ENCODE data around the gene SCAF8.
A peak's percentile ranks its signal among the peaks of the same experiment; 100 is the strongest.

SCAF8 gene

DNA sequence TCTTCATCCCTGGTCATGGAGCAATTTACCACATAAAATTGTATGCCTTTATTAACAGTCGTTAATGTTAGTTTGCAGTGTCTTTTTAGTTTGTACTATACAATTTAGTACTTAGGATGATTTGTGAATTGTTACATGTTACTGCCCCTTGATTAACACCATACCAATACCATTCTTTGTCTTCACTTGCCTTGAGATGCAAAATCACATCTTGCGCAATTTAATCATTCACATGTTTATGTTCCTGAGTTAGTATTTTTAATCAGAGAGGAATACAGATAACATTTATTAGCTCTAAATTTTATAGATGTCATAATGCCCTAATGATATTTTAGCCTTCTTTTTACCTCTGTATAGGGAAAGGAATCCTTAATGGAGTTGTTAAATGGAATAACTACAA is 114.1 kb downstream of the SCAF8 start:
- DNase-seq: no peak

DNA sequence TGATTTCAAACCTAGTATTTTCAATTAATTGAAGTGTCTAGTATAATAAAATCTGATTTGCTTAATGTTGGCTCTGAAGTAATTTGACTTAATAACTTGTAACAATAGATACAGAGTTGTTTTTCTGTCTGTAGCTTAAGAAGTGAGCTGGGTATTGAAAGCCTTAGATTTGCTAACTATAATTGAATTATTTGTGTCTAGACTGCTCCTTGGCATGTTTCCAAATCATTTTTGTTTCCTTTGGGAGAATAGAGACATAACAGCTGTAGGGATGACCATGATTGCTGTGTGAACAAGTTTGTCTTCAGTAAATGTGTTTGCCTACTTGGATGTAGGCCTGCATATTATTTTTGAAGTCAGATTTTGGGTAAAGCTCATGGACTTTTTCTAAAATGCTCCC is 115.4 kb downstream of the SCAF8 start:
- no peak for DNase-seq

DNA sequence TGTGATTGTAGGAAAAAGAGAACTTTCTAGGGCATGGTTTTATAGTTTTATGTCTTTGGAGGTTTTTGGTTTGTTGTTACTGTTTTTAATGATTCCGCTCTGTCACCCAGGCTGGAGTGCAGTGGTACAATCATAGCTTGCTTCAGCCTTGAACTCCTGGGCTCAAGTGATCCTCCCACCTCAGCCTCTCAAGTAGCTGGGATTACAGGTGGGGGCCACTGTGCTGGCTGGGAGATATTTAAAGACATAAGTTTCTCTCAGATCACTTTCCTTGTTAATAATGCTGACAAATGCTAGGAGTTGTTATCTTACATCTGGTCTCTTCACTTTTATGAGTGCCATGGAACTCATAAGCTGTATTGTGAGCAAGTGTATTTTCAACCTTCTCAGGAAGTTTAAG is 116.3 kb downstream of the SCAF8 start:
- DNase-seq: no peak

DNA sequence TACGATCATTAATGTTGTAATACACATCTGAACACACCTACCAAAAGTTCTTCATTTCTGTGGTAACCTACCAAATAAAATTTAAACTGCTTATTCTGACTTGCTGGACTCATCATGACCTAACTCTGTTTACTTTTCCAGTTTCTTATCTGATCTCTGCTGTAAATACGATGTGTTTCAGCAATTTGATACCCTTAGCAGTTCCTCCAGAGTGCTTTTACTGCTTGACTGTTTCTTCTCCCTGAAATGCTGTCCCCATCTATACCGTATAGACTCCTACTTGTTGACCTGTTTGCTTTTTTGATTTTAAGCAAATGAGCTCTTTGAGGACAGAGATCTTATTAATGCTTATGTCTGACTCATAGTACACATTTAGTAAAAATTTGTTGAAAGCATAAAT is 119.5 kb downstream of the SCAF8 start:
- DNase-seq: no peak

DNA sequence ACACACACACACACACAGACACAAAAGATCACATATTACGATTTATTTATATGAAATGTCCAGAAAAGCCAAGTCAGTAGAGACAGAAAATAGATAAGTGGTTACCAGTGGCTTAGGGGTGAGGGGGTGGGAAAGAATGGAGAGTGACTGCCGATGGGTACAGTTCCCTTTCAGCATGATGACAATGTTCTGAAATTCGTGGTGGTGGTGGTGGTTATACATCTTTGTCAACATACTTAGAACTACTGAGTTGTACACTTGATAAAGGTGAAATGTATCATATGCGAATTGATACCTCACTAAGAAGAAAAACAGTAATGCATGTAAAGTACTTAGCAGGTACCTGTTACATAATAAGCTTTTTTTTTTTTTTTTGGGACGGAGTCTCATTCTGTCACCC is 124.3 kb downstream of the SCAF8 start:
- no peak for DNase-seq

DNA sequence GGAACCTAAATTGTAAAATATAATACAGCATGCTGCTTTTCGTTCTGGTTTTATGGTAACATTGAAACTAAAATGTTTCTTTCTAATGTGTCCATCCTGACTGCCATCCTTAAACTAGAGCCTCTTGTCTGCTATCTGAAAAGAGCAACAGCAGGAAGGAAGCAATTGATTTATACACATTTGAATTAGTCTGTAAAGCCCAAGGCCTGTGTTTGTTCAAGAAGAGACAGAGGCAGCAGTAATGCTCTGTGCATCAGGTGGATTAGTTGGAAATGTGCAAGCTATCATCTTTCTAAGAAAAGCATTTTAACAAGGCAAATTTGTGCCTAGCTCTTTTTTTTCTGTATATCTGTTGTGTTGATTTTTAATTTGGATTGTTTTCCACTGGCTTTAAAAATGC is 128.6 kb downstream of the SCAF8 start:
- DNase-seq: no peak

DNA sequence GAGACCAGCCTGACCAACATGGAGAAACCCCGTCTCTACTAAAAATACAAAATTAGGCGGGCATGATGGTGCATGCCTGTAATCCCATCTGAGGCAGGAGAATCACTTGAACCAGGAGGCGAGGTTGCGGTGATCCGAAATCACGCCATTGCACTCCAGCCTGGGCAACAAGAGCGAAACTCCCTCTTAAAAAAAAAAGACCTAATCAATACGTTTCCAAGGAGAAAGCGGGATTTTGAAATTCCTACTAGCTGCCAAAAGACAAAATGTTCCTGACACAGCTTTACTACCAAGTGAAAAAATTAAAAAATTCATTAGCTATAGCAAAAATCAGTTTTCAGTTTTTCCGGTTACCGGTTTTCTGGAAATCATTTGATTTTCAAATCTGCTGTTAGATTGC is 129.3 kb downstream of the SCAF8 start:
- no peak for DNase-seq

DNA sequence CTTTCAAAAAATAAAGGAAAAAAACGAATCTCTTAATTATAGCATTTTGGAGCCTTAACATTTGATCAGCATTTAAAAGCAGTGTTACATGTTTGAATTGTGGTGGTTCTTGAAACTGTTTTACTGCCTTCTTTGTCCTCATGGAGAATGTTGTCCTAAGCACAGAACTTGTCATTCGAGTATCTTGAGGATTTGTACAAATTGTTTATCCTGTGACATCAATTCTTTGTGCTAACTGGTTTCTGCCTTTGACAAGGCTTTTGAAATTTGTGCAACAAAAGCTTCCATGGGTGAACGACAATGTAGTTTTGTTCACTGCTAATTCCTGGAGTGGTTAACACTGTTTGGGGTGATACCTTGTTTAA is 130.8 kb downstream of the SCAF8 start:
- no peak for DNase-seq

DNA sequence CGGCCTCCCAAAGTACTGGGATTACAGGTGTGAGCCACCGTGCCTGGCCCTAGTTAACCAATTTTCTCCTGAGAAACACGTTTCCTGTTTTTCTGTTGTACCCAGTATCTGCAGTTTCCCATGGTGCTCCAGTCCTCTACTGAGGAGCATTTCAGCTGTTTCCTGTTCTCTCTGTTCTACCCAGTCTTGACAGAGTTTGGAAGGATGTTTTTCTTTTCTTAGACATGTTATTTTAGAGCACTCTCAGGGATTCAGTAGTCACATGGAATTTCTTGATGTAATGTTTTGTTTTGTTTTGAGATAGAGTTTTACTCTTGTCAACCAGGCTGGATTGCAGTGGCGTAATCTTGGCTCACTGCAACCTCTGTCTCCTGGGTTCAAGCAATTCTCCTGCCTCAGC is 132.1 kb downstream of the SCAF8 start:
- no peak for DNase-seq

DNA sequence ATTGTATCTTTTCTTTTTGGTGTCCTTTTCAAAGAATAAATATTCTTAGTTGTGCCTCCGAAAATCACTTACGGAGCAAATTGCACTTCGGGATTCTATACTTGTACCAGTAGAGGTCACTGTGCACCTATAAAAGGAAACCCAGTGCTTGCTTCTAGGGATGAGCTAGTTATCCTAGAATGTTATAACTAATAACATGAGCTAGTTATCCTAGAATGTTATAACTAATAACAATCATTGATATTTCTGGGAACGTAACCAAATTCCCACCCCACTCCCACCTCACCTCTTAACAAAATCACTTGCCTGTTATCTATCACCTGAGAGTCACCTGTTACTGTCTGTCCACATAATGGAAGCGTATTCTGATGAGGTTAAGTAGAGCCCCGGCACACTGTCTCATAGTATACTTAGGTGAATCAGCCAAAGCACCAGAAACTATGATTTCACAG is 135.0 kb downstream of the SCAF8 start:
- peak; percentile 83 for DNase-seq

DNA sequence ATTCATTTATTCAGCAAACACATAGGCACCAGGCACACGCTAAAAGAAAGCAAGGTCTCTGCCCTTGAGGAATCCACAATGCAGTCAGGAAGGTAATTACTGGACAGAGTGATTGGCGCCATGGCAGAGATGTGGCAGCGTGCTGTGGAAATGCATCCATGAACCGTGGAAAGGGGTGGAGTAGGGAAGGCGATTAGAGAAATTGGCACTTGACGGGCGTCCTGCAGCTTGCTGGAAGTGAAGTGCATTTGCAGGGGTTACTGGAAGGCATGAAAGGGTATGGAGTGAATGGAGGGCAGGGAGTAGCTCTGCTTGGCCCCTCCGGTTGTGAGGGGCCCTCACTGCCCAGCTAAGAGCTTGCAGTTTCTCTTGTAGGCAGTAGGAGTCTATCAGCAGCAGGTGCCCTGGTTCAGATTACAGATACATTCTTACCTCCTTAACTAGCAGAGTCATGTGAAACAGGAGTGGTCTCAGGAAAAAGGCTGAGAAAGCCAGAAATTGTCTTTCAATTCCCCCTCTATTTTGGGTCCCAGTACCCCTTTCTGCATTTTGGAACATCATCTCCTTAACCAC is 139.4 kb downstream of the SCAF8 start:
- DNase-seq: no peak

DNA sequence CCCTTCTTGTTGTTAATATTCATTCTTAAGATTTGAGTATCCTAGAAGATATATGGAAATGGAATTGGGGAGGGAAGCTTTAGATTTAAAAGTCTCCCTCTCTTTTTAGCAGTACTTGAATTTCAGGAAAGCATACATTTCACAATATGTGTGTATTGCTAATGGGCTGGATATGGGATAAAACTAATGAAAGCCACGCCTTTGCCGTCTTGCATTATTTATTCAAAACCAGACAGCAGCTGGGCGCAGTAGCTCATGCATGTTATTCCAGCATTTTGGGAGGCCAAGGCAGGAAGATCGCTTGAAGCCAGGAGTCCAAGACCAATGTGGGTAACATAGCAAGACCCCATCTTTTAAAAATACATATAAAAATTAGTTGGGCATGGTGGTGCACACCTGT is 140.3 kb downstream of the SCAF8 start:
- no peak for DNase-seq

DNA sequence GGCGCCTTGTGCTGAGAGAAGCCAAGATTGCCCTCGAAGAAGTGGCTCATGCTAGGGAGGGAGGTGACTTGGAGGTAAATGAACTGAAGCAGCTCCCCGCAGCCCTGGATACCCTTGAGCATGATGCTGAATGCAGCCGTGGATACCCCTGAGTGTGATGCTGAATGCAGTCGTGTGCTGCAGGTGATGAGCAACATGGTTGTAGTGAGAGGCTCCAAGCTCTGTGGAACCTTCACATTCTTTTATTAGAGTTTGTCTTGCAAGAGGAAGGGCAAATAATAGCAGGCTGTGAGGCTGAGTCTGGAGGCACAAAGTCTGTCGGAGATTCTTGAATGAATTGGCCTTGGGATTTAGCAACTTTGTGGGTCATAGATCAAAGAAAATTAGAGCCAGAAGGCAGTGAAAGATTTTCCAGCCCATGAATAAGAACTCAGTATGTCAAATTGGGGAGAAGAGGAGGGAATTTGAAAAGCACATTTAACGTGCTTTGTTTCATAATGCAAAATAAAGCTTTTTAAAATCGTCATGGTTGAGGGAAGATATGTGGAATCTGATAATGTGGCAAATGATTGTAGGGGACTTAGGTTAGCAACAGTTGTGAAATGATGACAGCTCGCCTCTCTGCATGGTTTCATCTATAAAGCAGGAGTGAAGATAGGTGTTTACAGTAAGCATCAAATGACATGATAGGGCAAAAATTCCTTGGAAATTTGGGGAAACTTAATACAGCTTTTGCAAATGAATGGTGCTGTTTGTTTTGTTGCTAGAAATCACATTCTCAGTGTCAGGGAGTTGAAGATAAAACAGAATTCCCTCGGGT is 141.8 kb downstream of the SCAF8 start:
- DNase-seq: no peak

DNA sequence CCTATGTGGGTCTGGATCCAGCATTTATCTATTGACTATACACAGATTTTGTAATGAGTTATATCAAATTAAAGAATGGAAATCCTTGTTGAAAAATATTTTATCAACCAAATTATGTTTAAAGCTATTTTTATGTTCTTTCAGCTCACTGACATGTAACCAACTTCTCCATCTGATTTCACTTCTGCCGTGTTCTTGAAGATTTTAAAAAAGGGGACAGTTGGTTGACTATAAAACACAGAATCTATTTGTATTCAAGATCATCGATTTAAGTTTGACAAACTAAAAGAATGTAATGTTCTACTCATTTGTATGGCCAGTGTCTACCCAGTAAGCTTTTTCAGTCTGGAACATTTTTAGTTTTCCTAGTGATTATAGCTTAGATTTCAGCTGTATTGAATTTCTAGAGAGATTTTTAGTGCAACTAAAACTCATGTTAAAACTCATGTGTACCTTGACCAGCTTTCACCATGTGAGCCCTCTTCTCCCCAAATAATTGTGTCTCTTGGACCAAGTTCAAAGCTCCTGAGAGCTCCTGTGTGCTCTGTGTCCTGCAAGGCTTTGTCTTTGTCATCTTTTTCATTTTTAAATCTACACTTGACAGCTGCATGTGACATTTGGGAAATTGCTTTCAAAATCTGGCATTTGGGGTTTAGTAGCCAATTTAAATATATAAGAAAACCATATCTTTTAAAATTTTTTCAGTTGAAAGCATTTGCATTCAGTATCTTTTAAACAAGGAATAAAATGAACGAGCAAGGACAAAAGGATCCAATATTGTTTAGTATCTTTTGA is 143.5 kb downstream of the SCAF8 start:
- no peak for DNase-seq

DNA sequence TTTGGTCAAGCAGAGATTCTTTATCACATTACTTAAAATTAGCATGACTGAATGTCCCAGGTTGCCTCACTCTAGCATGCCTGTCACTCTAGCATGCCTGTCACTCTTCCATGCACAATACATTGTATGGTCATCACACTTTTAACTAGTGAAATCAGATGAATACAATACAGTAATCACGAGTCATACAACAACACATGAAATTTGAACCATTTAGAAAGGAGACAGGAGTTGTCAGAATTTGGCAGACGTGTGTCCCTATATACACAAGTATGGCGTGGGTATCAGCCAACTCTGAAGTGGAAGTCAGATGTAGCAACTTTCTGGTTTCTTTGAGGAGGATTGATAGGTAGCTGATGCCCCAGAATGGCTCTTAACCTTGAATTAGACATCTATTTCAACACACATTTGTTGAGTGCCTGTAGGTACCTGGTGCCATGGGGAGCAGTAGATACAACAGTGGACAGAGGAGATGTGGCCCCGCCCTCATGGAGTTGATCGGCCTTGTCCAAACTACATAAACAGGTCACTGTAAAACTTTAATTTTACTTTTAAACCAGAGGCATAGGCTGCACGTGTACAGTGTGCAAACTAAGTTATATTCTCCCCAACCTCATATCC is 145.8 kb downstream of the SCAF8 start:
- DNase-seq: no peak

DNA sequence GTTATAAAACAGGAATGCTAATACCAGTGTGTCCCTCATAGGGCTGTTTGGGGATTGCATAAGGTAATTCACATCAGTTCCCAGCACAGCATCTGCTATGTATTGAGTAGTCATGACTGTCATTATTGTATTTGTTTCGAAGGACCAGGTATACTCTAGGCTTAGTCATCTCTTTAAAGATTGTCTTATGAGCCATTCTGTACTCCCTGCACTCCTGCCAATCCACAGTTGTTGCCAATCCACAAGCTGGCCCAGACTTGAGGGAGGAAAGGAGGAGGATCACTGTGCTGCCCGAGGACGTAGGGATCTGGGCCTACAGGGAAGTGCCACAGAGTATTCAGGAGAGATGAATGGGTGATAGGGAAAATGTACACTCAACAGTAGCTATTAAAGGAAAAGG is 148.9 kb downstream of the SCAF8 start:
- DNase-seq: no peak

All from hematopoietic multipotent progenitor cell treated with erythropoietin and hydrocortisone succinate and interleukin-3 and kit ligand, for 6 days (in vitro differentiated cells).